NOMO-1 (cell line): ENCODE data around the gene PAX8.
"Not testable (repeated sequence)": the region's sequence is repeated elsewhere in the genome, so short reads cannot be mapped to it uniquely, and the experiment has no call there.

ENCODE experiments used
- DNase-seq, 2 experiments: peaks; one replicate each; lab custom pipeline; 2025; ENCODE audit not compliant: unreplicated experiment in 2 of 2; lab: John Stamatoyannopoulos, UW

PAX8 gene

DNA sequence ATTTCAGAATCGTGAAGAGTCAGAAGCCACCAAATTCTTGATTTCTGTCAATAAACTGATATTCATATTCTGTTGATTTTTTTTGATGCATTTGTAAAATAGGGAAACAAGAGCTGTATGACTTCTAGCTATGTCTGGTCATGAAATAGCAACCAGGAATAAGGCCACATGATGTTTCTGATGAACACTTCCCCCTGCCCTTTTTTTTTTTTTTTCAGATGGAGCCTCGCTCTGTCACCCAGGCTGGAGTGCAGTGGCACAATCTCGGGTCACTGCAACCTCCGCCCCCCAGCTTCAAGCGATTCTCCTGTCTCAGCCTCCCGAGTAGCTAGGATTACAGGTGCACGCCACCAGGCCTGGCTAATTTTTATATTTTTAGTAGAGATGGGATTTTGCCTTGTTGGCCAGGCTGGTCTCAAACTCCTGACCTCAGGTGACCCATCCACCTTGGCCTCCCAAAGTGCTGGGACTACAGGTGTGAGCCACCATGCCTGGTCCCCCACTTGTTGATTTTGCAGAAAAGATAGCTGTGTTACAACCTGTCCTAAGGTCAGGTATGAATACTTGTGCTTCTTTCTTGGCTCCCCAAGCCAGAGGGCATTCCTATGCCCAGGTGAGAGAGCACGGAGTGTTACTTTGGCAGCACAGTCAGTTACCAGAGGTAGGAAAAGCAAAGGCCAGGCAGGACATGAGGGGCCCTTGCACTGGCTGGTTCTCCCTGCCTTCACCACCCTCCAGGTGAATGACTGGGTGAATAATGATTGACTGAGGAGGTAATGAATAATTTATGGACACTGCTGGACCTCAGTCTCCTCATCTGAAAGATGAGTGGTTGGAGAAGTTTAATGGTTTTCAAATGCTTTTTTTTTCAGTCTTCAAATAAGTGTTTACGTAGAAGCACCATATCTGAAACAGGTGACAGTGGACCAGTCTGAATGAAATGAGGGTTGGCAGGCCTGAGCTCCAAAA is 39.6 kb downstream of the PAX8 start:
- no peak for DNase-seq

DNA sequence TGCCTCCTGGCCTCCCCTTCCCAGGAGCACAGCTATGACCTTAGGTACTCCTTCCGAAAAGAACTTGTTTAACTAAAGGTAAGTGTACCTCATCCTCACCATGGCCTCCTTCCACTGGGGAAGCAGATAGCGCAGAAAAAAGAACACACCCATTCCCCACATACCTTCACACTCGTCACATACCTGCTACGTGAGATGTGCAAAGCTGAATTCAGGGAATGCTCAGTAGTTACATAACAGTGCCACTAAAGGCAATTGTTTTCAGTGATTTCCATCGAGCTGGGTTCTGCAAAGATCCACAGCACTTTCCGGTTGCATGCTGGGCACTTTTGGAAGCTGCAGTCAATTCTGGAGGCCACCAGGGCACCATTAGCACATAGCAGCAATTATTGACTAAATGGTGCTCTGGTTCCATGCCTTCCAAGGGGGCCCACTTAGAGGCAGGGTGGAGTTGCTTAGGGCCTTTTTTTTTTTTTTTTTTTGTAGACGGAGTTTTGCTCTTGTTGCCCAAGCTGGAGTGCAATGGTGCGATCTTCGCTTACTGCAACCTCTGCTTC is 41.0 kb downstream of the PAX8 start:
- no peak for DNase-seq

DNA sequence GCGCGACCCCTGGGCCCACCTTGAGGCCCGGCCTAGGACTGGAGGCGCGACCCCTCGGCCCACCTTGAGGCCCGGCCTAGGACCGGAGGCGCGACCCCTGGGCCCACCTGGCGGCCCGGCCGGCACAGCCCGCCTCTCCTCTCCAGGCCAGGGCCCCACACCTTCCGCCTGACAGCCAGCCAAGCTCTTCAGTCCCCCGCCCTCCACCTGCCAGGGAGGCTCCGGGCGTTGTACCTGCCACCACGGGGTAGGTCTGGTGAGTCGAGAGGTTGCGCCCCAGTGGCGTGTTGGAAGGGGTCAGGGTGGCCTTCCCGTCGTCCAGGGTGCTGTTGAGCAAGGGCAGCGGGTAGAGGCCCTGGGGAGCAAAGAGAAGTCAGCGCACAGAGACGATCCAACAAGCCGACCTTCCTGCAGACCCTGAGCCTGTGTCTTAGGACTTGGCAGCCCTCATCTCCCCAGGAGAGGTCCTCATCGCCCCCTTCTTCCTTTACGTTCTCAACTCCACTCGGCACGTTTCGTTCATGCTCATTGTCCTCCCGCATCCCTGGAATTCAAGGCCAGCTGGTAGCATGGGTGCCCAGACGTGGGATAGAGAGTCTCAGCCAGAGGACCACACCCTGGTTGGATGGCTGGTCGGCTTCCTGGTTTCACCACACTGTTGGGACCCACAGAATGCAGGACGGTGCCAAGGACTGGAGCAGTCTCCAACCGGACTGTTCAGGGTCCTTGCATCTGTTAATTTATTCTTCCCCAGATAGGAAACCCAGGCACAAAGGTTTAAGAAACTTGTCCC is 42.2 kb downstream of the PAX8 start:
- no peak for DNase-seq

DNA sequence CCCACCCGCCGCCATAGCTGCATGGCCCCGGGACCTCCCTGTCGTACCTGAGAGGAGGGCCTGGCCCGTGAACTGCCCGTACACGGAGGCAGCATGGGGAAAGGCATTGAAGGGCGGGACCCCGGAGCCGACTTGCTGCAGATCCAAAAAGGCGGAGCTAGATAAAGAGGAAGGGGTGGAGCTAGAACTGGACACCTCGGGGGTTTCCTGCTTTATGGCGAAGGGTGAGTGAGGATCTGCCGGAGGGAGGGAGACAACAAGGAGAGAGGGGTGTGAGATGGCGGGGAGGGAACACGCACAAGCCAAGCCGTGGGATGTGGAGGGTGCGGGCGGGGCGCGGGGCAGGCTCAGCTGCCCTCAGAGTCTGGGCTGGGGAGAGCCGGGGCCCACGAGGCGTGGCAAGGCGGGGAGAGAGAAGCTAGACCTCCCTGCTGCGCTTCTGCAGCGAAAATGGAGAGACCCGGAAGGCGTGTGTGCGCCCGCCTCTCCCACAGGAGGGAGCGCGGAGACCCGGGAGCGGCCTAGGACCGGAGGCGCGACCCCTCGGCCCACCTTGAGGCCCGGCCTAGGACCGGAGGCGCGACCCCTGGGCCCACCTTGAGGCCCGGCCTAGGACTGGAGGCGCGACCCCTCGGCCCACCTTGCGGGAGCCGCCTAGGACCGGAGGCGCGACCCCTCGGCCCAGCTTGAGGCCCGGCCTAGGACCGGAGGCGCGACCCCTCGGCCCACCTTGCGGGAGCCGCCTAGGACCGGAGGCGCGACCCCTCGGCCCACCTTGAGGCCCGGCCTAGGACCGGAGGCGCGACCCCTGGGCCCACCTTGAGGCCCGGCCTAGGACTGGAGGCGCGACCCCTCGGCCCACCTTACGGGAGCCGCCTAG is 43.1 kb downstream of the PAX8 start:
- DNase-seq: not testable (repeated sequence)

DNA sequence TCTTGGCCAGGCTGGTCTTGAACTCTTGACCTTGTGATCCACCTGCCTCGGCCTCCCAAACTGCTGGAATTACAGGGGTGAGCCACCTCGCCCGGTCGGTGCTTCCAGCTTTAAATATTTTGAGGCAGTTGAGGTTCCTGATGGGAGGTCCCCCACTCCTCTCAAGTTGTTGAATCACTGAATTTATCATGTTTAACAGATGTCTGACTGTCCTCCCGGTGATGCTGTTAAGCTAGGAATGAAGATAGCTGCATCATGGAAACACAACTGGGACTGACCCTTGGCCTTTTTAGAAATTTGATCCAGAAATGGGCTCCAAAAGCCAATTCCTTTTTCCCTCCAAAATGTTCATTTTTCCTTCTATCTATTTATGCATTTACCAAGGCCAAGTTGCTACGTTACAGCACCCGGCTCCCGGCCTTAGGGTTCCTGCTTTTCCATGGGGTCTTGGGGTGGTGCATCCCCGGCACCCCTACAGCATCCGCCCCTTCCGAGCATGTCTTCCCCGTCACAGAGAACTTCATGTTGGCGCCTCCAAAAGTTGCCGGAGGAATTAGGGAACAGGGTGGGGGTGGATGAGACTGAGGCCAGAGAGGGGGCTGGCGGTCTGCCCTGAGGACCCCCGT is 43.9 kb downstream of the PAX8 start:
- DNase-seq: no peak

DNA sequence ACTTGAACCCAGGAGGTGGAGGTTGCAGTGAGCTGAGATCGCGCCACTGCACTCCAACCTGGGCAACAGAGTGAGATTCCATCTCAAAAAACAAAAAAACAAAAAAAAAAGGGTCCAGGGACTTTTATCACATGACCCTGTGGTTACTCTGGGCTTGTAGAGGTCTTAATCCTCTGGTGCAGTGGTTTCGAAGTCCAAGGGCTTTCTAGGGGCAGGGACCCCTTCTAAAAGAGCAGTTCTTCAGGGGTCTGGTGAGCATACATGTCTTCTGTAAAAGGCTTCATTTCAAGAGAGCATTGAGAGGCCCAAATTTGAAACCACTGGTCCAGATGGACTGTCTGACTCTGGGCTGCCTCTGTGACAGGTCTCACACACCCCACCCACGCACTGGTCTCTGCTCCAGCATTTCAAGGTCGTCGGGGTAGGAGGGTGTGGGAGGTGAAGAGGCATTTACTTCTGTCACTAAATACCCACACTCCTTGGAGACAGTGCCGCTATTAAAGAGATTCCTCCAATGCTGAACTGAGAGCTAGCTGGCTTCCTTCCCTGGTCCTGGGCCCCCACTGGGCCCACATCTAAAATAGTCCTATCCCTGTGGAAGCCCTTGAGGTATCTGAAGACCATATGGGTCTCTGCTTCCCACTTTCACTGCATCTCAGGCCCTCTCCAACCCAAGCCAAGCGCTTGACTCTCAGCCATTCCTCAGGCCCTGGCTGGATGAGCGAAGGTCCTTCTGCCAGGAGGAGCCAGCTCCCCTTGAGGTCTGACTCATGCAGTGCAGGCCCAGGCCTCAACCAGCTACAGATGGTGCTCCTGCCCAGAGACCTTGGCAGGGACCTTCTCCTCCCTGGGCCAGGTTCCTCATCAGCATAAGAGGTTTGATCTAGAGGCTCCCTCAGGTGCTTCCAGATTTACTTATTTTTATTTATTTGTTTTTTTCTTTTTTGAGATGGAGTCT is 44.8 kb downstream of the PAX8 start:
- DNase-seq: no peak

DNA sequence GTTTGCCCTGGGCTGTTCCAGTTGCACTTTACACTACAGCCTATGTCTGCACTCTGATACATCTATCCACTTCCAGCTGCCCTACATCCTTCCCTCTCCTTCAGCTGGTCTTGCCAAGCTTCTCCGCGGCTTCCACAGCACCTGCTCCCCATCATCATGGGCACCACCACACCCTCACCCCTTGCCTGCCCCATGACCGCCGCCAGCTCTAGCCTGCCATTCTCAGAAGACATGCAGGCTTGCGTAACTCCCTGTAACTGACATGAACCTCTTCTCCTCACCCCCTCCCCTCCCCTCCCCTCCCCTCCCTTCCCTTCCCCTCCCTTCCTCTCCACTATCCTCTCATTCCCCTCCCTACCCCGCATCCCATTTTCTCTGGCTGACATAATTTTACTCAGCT is 46.0 kb downstream of the PAX8 start:
- no peak for DNase-seq

DNA sequence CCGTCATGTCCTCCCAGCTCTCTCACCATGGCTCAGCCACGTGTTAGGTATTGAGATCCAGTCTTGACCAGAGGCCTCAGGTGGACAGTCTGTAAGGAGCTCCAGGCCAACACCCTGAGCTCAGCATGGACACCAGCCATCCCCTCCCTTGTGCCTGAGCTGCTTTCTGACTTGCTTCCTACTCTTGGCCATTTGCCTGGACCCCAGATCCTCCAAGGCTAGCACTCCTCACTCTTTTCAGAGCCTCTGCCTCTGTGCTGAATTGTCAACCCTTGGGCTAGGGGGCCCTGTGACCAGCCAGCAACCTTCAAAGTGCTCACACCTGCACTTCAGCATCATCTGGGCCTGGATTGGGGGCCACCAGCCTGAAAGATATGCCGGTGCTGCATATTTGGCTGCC is 46.6 kb downstream of the PAX8 start:
- no peak for DNase-seq

DNA sequence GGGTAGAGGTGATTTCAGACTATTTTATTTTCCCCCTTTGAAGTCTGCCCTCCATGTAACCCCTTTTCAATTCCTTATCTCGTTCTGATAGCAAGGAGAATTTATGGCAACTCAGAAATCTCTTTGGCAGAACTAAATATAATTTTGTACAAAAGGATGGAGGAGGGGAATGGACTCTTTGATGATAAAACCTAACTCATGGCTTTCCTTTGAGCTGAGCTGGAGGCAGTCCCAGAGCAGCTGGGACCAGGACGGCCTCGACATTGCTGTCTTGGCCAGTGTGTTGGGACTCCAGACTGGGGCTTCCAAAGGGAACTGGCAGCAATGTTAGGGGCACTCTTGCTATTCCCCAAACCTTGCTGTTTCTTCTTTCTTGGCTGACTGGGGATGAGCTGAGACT is 47.7 kb downstream of the PAX8 start:
- no peak for DNase-seq

DNA sequence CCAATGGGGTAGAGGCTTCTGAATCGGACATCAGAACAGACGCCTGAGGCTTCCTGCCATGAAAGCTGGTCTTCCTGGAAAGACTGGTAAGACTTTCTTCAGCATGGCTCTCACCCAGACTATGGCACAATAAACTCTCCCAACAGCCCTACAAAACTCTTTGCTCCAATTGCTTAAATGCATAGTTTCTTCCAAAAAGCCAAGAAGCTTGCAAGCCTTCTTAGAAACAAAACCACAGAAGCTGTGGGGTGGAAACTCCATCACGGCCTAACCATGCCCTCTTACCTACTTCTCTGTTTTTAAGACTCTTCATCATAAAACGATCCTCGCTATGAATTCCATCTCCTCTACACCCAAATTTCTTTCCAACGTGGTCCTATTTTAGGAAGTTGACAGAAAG is 48.2 kb downstream of the PAX8 start:
- DNase-seq: peak in 1 of 2 experiments; percentile 33

DNA sequence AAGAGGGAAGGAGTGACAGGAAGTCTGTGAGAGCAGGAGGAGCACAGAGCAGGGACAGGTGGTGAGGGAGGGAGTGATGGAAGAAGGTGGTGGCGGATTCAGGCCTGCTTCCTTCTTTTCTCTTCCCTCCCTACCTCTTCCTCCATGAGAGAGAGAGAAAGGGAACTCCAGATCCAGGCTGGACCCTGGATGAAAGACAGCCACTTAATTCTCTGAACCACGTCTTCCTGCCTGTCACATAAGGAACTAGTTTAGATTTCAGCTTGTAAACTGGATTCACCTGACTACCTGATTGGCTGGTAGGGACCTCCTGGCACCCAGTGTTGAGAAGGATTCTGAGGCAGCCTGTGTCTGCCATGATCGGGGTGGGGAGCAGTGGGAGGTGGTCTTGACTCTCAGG is 48.9 kb downstream of the PAX8 start:
- no peak for DNase-seq

DNA sequence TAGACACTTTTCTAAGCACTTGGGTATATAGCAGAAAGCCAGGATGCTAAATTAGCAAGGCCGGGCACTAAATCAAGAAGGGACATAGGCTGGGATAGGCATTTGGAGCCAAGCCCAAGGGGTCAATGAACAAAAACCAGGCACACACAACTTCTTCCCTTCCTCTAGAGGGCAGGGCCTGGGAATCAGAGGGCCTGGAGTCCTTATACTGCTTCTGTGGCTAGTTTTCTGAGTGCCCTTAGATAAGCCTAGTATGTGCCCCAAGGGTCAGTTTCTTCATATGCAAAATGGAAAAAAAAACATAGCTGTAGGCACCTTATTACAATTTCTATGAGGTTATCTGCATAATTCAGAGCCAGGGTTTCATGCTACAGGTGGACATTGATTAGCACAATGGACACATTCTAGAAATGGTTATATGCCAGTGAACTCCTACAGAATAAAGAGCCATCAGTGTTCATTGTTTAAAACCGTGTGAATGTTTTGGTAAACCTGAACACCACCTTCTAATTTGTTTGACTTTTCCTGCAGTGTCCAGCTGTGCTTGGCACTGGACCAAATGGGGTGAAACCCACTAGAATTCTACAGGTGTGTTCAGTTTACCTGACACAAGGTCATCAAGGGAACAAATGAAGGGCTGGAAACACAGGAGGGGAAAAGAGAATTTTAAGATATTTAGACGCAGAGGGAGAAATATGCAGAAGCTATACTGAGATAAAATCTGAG is 49.6 kb downstream of the PAX8 start:
- no peak for DNase-seq

DNA sequence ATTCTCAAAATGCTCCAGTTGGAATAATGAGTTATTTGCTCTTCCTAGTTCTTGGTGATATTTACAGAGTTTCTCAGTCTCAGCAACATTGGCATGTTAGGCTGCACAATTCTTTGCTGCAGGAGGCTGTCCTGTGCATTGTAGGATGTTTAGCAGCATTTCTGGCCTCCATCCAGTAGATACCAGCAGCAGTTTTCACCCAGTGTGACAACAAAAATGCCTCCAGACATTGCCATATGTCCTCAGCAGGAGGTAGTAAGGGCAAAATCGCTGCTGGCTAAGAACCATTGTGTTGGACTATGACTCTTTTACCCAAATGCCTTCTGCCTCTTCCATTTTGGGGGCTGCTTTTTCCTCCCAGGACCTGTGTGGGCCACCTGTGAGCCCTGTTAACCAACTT is 50.4 kb downstream of the PAX8 start:
- DNase-seq: no peak

DNA sequence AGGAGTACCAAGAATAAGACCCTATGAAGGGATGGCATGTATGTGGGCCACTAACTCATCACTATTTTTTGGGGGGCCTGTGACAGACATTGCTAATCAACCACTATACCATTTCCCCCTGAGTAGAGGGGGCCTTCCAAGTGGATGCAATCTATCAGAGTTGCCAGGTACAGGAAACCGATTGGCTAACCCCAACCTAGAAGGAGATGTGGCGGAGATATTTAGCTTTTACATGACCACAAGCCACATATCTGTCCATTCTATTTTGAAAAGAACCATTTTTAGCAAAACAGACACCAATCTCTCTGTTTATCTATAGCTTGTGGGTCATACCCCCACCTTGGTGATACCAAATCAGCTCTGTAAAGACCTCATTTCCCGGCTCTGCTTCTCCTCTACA is 51.0 kb downstream of the PAX8 start:
- DNase-seq: no peak

DNA sequence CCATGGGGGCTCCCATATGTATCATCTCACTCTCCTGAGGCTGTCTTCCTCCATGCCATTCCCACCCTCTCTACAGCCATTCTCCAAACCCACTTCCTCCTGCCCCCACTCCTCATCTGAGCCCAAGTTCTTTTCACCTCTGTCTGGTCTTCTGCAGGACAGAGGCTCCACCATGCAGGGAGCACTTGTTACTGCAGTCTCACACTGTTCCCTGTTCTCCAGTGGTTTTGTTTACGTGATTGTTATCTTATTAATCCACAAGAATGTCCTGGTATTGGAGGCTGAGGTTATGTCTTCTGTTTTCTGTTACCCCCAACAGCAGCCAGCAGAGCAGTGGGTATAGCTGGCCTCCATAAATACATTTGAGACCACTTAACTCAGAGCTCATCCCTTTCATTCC is 51.4 kb downstream of the PAX8 start:
- no peak for DNase-seq

DNA sequence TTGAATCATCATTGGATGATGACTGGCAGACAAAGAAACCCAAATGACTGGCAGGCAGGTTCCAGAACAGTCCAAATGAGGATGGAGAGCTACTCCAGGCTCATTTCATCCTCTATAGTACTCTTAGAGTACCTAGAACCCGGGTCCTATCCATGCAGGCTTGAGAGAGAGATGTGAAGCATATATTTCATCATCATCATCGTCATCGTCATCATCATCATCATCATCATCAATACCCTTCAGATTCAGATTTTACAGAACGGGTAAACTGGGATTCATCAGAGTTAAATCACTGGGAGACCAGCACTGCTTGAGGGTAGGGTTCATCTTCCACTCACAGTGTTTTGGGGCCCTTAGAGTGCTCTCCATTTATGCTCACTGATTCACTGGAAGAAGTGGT is 52.3 kb downstream of the PAX8 start:
- no peak for DNase-seq

DNA sequence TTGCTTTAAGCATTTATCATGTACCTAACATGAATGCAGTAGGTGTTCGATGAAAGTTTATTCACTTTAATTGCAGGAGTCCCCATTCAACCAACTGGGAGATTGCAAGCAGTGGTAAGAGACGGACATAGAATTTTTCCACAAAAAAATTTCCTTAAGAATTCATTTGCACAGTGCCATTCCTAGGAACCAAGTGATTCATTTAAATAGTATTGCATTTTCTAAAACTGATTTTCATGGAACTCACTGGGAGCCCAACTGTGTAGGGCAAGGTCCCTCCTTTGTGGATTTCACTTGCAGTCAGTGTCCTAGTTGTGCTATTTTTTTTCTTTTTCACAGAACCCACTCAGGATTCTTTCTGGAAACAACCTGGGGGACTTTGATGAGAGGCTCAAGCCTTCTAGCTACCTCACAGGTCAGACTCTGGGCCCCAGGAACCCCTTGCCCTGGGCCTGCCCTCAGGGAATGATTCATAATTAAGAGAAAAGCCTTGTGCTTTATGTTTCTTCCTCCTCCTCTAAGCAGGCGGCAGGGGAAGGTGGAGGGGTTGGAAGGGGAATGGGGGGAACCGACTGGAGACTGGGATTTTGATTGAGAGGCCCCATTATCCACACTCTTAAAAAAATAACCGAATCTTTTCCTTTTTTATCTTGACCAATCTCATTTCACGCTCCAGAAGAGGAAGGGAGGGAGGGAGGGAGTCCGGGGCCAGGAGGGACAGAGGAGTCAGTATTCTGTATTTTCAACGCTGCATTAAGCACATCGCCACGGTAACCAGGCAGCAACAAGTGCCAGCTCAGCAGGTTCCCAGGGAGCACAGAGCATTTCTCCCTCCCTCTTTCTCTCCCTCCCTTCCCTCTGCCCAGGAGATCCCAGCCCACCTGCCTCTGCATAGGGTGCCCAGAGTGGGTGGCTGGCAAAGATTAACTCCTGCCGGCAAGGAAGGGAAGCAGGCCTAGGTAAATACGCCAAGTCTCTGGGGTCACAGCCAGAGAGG is 53.2 kb downstream of the PAX8 start:
- DNase-seq: no peak
